SH-SY5Y (cell line): ENCODE results near the gene KCNQ1OT1.

Source experiments
- GATA2 ChIP-seq: IDR thresholded peaks from 2 replicates; pipeline ENCODE4 v1.6.1; 2011; ENCODE audit warnings: mild to moderate bottlenecking, low read depth, low read length
- GATA3 ChIP-seq: IDR thresholded peaks from 2 replicates; pipeline ENCODE4 v1.6.1; 2011; ENCODE audit warnings: low read depth, mild to moderate bottlenecking, low read length, moderate library complexity

DNA sequence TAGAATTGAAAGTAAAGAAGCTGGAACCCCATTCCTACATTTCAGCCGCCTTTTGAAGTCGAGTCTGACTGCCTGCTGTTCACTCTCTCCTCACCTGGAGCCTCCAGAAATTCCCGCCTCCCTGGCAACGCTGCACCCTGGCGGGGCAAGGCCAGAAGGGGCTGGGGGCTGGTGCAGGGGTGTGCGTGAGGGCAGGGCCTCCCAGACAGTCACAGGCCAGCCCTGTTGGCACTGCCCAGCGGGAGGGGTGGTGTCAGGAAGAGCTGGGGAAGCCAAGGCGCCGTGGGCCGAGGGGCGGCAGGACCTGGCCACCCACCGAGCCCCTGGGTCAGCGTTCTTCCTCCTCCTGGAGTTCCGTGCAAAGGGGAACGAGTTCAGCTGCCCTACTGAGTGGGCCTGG is 123.2 kb downstream of the KCNQ1OT1 start:
- TF ChIP-seq GATA3 (no peak), GATA2 (no peak)
